B cell (primary cell): Measurements from ENCODE around the gene VPS45. TPM values are rescaled to one million over a fixed set of nuclear protein-coding genes. Genes with fewer than 3 reads are reported as not detected.

ENCODE experiments used
- ATAC-seq: fragments of 200-7000 bp; cut with Tn5 transposase; one replicate; pipeline ENCODE4 v1.10.0; 2021; ENCODE audit warnings: low read depth, mild to moderate bottlenecking, moderate number of reproducible peaks, moderate library complexity
- CTCF ChIA-PET: fragments of 350-600 bp; sonication (Branson Sonifier 250); formaldehyde crosslinking; loops from one replicate; lab custom pipeline; 2021; ENCODE audit warnings: antibody characterized with exemption, inconsistent platforms; lab: Charles Lee
- POLR2A ChIA-PET: fragments of 350-600 bp; sonication (Branson Sonifier 250); formaldehyde crosslinking; loops from one replicate; lab custom pipeline; 2021; ENCODE audit warnings: antibody characterized with exemption; lab: Charles Lee
- DNase-seq: peaks from one replicate; pipeline ENCODE4 v3.0.0; 2013
- H2AFZ ChIP-seq: 2 replicates; pipeline ENCODE4 v1.6.1; 2012; ENCODE audit warnings: mild to moderate bottlenecking, low read depth, low read length; ENCODE audit not compliant: insufficient read depth, poor library complexity, severe bottlenecking
- H3K27ac ChIP-seq, 2 donors: 1 replicate in 1 of 2; 2 replicates in 1 of 2; pipeline ENCODE4 v1.5.1; 2012 to 2013; ENCODE audit warnings: low read length in 2 of 2, mild to moderate bottlenecking in 2 of 2, moderate library complexity in 1 of 2
- H3K27me3 ChIP-seq, 4 experiments: fragments of 200-600 bp in 1 of 4; sonication (generic) in 1 of 4; replicated peaks in 1 of 4; 1 replicate in 2 of 4; 2 replicates in 2 of 4; pipeline versions ENCODE4 v1.6.1 to v1.7.0; 2013 to 2016; ENCODE audit warnings: low read length in 3 of 4, mild to moderate bottlenecking in 2 of 4, mixed read lengths in 1 of 4, moderate library complexity in 1 of 4; ENCODE audit not compliant: insufficient read depth in 4 of 4, control insufficient read depth in 3 of 4; ENCODE audit errors: control extremely low read depth in 1 of 4
- H3K36me3 ChIP-seq, 2 experiments: replicated peaks in 1 of 2; 1 replicate in 1 of 2; 2 replicates in 1 of 2; pipeline versions ENCODE4 v1.6.1 to v1.7.1; 2013; ENCODE audit warnings: low read length in 1 of 2; ENCODE audit not compliant: insufficient read depth in 2 of 2, control insufficient read depth in 1 of 2; ENCODE audit errors: control extremely low read depth in 1 of 2, extremely low read depth in 1 of 2
- H3K4me1 ChIP-seq, 2 donors: fragments of 200-600 bp in 1 of 2; sonication (generic) in 1 of 2; 1 replicate in 1 of 2; 2 replicates in 1 of 2; pipeline versions ENCODE4 v1.5.1 to v1.6.1; 2013 to 2017; ENCODE audit warnings: low read length in 2 of 2; ENCODE audit not compliant: control insufficient read depth in 2 of 2, insufficient read depth in 2 of 2
- H3K4me2 ChIP-seq: replicated peaks from 2 replicates; pipeline ENCODE3; 2012; ENCODE audit warnings: mild to moderate bottlenecking, low read depth, low read length; ENCODE audit not compliant: poor library complexity, severe bottlenecking
- H3K4me3 ChIP-seq, 5 experiments: fragments of 200-600 bp in 1 of 5; sonication (generic) in 1 of 5; 1 replicate in 3 of 5; 2 replicates in 2 of 5; pipeline versions ENCODE4 v1.5.1 to v1.7.0; 2011 to 2016; ENCODE audit warnings: low read length in 4 of 5, mild to moderate bottlenecking in 4 of 5, low read depth in 2 of 5, control low read depth in 1 of 5, moderate library complexity in 1 of 5; ENCODE audit not compliant: insufficient read depth in 1 of 5; ENCODE audit errors: control extremely low read depth in 1 of 5, extremely low read depth in 1 of 5
- H3K79me2 ChIP-seq: fragments of 200-600 bp; sonication (generic); one replicate; pipeline ENCODE4 v1.6.0; 2016; ENCODE audit warnings: low read length; ENCODE audit not compliant: control insufficient read depth, insufficient read depth
- H3K9ac ChIP-seq: fragments of 200-600 bp; sonication (generic); 2 replicates; pipeline ENCODE4 v1.6.1; 2017; ENCODE audit warnings: mild to moderate bottlenecking, low read length, moderate library complexity
- H3K9me3 ChIP-seq, 3 donors: one replicate each; pipeline versions ENCODE4 v1.6.1 to v1.7.1; 2013; ENCODE audit warnings: low read length in 2 of 3; ENCODE audit not compliant: control insufficient read depth in 2 of 3, insufficient read depth in 1 of 3; ENCODE audit errors: control extremely low read depth in 1 of 3
- H4K20me1 ChIP-seq: 2 replicates; pipeline ENCODE4 v1.6.0; 2012; ENCODE audit warnings: mild to moderate bottlenecking, low read length; ENCODE audit not compliant: insufficient read depth, control insufficient read depth, poor library complexity, severe bottlenecking
- H3K27ac Mint-ChIP-seq: one replicate; pipeline ENCODE4 v1.8.0; 2021; ENCODE audit warnings: mixed read lengths
- H3K27me3 Mint-ChIP-seq: one replicate; pipeline ENCODE4 v1.8.0; 2021; ENCODE audit warnings: mixed read lengths
- H3K4me1 Mint-ChIP-seq: one replicate; pipeline ENCODE4 v1.8.0; 2021; ENCODE audit warnings: mixed read lengths
- H3K4me3 Mint-ChIP-seq: one replicate; pipeline ENCODE4 v1.8.0; 2021; ENCODE audit warnings: mixed read lengths
- H3K9me3 Mint-ChIP-seq: one replicate; pipeline ENCODE4 v1.8.0; 2022; ENCODE audit warnings: mixed read lengths; ENCODE audit not compliant: insufficient read depth
- EZH2 ChIP-seq: IDR thresholded peaks from 2 replicates; pipeline ENCODE4 v1.6.1; 2012; ENCODE audit warnings: borderline replicate concordance, low read depth, mild to moderate bottlenecking, moderate library complexity, low read length; ENCODE audit not compliant: insufficient read depth, poor library complexity, severe bottlenecking
- WGBS: methylation state at CpG from one replicate; pipeline ENCODE4 v1.1.5; 2013; ENCODE audit warnings: missing lambda C conversion rate; ENCODE audit not compliant: insufficient coverage; 5-methylcytosine and 5-hydroxymethylcytosine counted together
- intact Hi-C: fragments of 100-400 bp; cut with micrococcal nuclease; formaldehyde crosslinking; loops from one replicate; pipeline ENCODE4 v1.10.0; 2022
- polyA plus RNA-seq: library from polyadenylated mRNA; depleted of rRNA; stranded (reverse); fragments of >200 nt; gene quantifications from 2 replicates; pipeline ENCODE4 v1.2.3, GENCODE V29; 2012
- total RNA-seq, 2 donors: library from RNA; stranded (reverse); fragments of 120-200 nt in 1 of 2; gene quantifications; 1 replicate in 1 of 2; 2 replicates in 1 of 2; pipeline versions ENCODE4 v1.2.3 to v1.2.4, GENCODE V29; 2013 to 2022
- TF ChIP-seq, protein P1 (sequence below): fragments of 200-600 bp; IDR thresholded peaks from one replicate; pipeline ENCODE4 v1.8.0; 2022; ENCODE audit warnings: antibody characterized with exemption, mild to moderate bottlenecking

VPS45 gene
- total and polyA plus RNA-seq, 2 donors (not counting 1 experiment from before 2014, with no cell fraction given): 23.4 to 49.1 TPM

DNA sequence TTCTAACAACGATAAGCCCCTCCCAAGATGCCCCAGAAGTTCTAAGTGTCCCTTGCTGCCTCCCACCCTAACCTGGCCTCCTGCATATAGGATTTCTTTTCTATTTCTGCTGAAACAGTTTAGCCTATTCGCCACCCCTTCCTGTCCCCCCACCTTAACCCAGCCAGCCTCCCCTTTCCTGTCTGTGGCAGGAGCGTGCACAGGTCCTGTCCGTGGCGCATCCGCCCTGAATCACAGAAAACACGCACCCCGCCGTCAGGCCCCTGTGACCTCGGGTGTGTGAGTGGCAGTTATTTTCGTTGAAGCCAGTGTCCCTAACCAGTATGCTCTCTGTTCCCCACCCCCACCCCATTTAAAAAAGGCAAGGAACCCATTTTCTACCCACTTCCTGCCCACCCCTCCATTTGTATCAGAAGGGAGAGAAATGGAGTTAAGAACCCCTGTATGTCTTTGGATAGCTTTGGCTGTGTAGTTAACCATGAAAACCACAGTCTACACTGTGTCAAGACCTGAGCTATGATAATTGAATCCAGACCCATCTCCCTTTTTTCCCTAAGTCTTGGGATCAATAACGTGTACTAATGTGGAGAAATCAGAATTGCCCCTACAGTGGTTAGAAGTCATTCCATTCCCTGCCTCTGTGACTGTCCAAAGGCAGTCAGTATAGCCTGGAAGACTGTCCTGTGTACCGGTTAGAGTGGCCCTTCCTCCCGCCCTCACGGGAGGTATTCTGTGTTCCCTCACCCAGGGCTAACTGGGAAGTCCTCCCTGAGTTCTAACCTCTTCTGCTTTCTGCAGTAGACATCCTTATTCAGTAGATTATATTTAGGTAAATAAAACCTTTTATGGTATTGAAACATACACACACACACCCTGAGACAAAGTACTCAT lies 84.0 kb downstream of the VPS45 start:
- Histone ChIP-seq H3K27me3 (no peaks in the 10 kb centered on the region), H3K79me2 (peaks cover 62% of the 10 kb centered on the region), H3K27ac (peak overlapping the region; percentile 65 to 95), H3K36me3 (peaks cover 2 to 47% of the 10 kb centered on the region in 2 experiments), H3K9me3 (no peaks in the 10 kb centered on the region), H4K20me1 (peaks cover 16% of the 10 kb centered on the region), H3K9ac (peak overlapping the region; percentile 98), H2AFZ (peak overlapping the region; percentile 48), H3K4me1 (peaks cover 60 to 68% of the 10 kb centered on the region in 2 donors), H3K4me2 (peak overlapping the region; percentile 88), H3K4me3 (peak overlapping the region; percentile 73 to 96 (median 94))
- DNase-seq (peak; percentile 71), ATAC-seq (peak; percentile 51)
- ChIA-PET CTCF (interaction anchor here (0.7 to 4.2 kb wide), 10 partner anchors 8 to 83 kb away, joined by 3 to 23 read pairs (median 9); partner anchors contain the start of gene VPS45), POLR2A (interaction anchor here (0.6 to 5.0 kb wide), 6 partner anchors 10 to 1360 kb away, joined by 5 to 139 read pairs (median 6); partner anchors contain the start of gene CGN)
- Mint-ChIP-seq H3K27me3 (no peaks in the 10 kb centered on the region), H3K4me1 (peaks cover 79% of the 10 kb centered on the region), H3K27ac (peak overlapping the region; percentile 99), H3K9me3 (no peaks in the 10 kb centered on the region), H3K4me3 (peak overlapping the region; percentile 98)
- intact Hi-C loops: loop anchor here (1.0 kb wide), 1 partner anchor 9 kb away; no protein-coding TSS in a partner anchor
- TF ChIP-seq, protein P1, sequence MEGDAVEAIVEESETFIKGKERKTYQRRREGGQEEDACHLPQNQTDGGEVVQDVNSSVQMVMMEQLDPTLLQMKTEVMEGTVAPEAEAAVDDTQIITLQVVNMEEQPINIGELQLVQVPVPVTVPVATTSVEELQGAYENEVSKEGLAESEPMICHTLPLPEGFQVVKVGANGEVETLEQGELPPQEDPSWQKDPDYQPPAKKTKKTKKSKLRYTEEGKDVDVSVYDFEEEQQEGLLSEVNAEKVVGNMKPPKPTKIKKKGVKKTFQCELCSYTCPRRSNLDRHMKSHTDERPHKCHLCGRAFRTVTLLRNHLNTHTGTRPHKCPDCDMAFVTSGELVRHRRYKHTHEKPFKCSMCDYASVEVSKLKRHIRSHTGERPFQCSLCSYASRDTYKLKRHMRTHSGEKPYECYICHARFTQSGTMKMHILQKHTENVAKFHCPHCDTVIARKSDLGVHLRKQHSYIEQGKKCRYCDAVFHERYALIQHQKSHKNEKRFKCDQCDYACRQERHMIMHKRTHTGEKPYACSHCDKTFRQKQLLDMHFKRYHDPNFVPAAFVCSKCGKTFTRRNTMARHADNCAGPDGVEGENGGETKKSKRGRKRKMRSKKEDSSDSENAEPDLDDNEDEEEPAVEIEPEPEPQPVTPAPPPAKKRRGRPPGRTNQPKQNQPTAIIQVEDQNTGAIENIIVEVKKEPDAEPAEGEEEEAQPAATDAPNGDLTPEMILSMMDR: no peak
- no peak for TF ChIP-seq EZH2
- WGBS: 18% methylated on average over 2 of the region's 15 CpGs
